ENCODE results near the gene TLE3.

TLE3 gene

GRCh38 chr15:70099967-70100473 is 2.3 kb upstream of the TLE3 start:
- TF ChIP-seq CTCF (IDR thresholded peaks at IDR 0.05; ENCODE audit: insufficient read depth, low read length, poor library complexity, severe bottlenecking), result no peak
- peak overlapping the region; percentile 18; the same call in 1 of the 2 replicates for H3K4me3 ChIP-seq (replicated peaks; ENCODE audit: low read depth, low read length)
- H3K27me3 ChIP-seq (replicated peaks; ENCODE audit: control insufficient read depth, insufficient read depth, low read length), result no peaks in the 10 kb centered on the region; the same call in 1 of the 2 replicates
- DNase-seq (ENCODE audit: extremely low read depth, insufficient read length), result no peak
- H3K36me3 ChIP-seq (ENCODE audit: control insufficient read depth, insufficient read depth, low read length), result no peaks in the 10 kb centered on the region

GRCh38 chr15:70099167-70099966 is 1.6 kb upstream of the TLE3 start:
- peak; percentile 98 for DNase-seq (ENCODE audit: extremely low read depth, insufficient read length)
- Histone ChIP-seq H3K27me3 (replicated peaks; ENCODE audit: control insufficient read depth, insufficient read depth, low read length) (no peaks in the 10 kb centered on the region; the same call in 1 of the 2 replicates), H3K4me3 (replicated peaks; ENCODE audit: low read depth, low read length) (peak overlapping the region; percentile 59), H3K36me3 (ENCODE audit: control insufficient read depth, insufficient read depth, low read length) (no peaks in the 10 kb centered on the region)
- no peak for TF ChIP-seq CTCF (IDR thresholded peaks at IDR 0.05; ENCODE audit: insufficient read depth, low read length, poor library complexity, severe bottlenecking)

GRCh38 chr15:70098461-70099166 is 897 bp upstream of the TLE3 start:
- no peaks in the 10 kb centered on the region; the same call in 1 of the 2 replicates for H3K36me3 ChIP-seq (ENCODE audit: control insufficient read depth, insufficient read depth, low read length)
- TF ChIP-seq CTCF (IDR thresholded peaks at IDR 0.05; ENCODE audit: insufficient read depth, low read length, poor library complexity, severe bottlenecking), result no peak
- no peaks in the 10 kb centered on the region; the same call in 1 of the 2 replicates for H3K27me3 ChIP-seq (replicated peaks; ENCODE audit: control insufficient read depth, insufficient read depth, low read length)
- peak overlapping the region; percentile 59 for H3K4me3 ChIP-seq (replicated peaks; ENCODE audit: low read depth, low read length)
- DNase-seq (ENCODE audit: extremely low read depth, insufficient read length), result peak; percentile 52

GRCh38 chr15:70098153-70098460 is 390 bp upstream of the TLE3 start:
- peak overlapping the region; percentile 8; the same call in 1 of the 2 replicates for H3K4me3 ChIP-seq (replicated peaks; ENCODE audit: low read depth, low read length)
- no peaks in the 10 kb centered on the region; the same call in 1 of the 2 replicates for H3K36me3 ChIP-seq (ENCODE audit: control insufficient read depth, insufficient read depth, low read length)
- TF ChIP-seq CTCF (IDR thresholded peaks at IDR 0.05; ENCODE audit: insufficient read depth, low read length, poor library complexity, severe bottlenecking), result no peak
- DNase-seq (ENCODE audit: extremely low read depth, insufficient read length), result no peak
- H3K27me3 ChIP-seq (replicated peaks; ENCODE audit: control insufficient read depth, insufficient read depth, low read length), result no peaks in the 10 kb centered on the region; the same call in 1 of the 2 replicates

GRCh38 chr15:70097063-70097320 is 725 bp downstream of the TLE3 start:
- DNase-seq (ENCODE audit: extremely low read depth, insufficient read length), result peak; percentile 29
- TF ChIP-seq CTCF (IDR thresholded peaks at IDR 0.05; ENCODE audit: insufficient read depth, low read length, poor library complexity, severe bottlenecking), result no peak
- Histone ChIP-seq H3K36me3 (ENCODE audit: control insufficient read depth, insufficient read depth, low read length) (peaks cover 2% of the 10 kb centered on the region), H3K27me3 (replicated peaks; ENCODE audit: control insufficient read depth, insufficient read depth, low read length) (no peaks in the 10 kb centered on the region; the same call in 1 of the 2 replicates), H3K4me3 (replicated peaks; ENCODE audit: low read depth, low read length) (peak overlapping the region; percentile 94)
